ENCODE results near the gene DUSP3.

- no peak for TF ChIP-seq CTCF (IDR thresholded peaks at IDR 0.05)
- no peak for TF ChIP-seq POLR2A (IDR thresholded peaks at IDR 0.05)
These were observed 31.5 kb upstream of the DUSP3 start for GRCh38 chr17:43810226-43810715.

All from Peyer's patch (tissue), 4 donors.